ENCODE results near the gene SLAMF1. TPM values are rescaled to one million over a fixed set of nuclear protein-coding genes. Genes with fewer than 3 reads are reported as not detected.
"Not testable (repeated sequence)": the region's sequence is repeated elsewhere in the genome, so short reads cannot be mapped to it uniquely, and the experiment has no call there.

The SLAMF1 gene
- total RNA-seq, 6 experiments from 2014 or later = not detected

GRCh38 chr1:160597051-160597450 lies 49.8 kb downstream of the SLAMF1 start:
- no peaks in the 10 kb centered on the region for H3K4me1 Mint-ChIP-seq (ENCODE audit: low read depth)
- TF ChIP-seq, protein P1, sequence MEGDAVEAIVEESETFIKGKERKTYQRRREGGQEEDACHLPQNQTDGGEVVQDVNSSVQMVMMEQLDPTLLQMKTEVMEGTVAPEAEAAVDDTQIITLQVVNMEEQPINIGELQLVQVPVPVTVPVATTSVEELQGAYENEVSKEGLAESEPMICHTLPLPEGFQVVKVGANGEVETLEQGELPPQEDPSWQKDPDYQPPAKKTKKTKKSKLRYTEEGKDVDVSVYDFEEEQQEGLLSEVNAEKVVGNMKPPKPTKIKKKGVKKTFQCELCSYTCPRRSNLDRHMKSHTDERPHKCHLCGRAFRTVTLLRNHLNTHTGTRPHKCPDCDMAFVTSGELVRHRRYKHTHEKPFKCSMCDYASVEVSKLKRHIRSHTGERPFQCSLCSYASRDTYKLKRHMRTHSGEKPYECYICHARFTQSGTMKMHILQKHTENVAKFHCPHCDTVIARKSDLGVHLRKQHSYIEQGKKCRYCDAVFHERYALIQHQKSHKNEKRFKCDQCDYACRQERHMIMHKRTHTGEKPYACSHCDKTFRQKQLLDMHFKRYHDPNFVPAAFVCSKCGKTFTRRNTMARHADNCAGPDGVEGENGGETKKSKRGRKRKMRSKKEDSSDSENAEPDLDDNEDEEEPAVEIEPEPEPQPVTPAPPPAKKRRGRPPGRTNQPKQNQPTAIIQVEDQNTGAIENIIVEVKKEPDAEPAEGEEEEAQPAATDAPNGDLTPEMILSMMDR (IDR thresholded peaks at IDR 0.05) = no peak
- no peak overlapping the region for H3K27ac Mint-ChIP-seq
- H3K4me3 Mint-ChIP-seq = no peak overlapping the region
- DNase-seq = no peak
- no peaks in the 10 kb centered on the region for H3K36me3 Mint-ChIP-seq (ENCODE audit: low read depth)
- H3K9me3 Mint-ChIP-seq = peaks cover 8% of the 10 kb centered on the region
- H3K27me3 Mint-ChIP-seq (ENCODE audit: insufficient read depth) = no peaks in the 10 kb centered on the region; the same call in none of the 2 replicates

DNA sequence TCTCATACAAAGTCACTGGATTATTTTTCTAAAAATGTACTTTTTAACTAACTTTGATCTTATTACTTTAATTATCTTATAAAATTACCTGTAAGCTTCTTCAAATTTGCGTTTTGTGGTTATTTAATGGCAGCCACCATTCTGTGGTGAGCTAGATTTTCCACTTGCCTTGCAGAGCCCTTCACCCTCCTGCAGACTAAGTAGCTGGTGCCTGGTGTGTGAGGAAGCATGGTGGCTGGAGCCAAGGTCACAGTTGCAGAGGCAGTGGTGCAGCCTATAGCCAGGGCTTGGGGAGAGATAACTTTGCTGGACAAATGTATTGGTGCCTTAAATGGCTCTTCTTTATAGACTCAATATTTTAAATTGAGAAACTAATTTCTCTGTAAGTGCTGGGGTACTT lies 56.4 kb downstream of the SLAMF1 start:
- H3K9me3 Mint-ChIP-seq = no peaks in the 10 kb centered on the region; the same call in 1 of the 2 replicates
- no peaks in the 10 kb centered on the region; the same call in 1 of the 2 replicates for H3K27me3 Mint-ChIP-seq (ENCODE audit: insufficient read depth)
- no peak overlapping the region for H3K4me3 Mint-ChIP-seq
- H3K4me1 Mint-ChIP-seq (ENCODE audit: low read depth) = no peaks in the 10 kb centered on the region
- no peak for DNase-seq
- H3K27ac Mint-ChIP-seq = no peak overlapping the region
- H3K36me3 Mint-ChIP-seq (ENCODE audit: low read depth) = no peaks in the 10 kb centered on the region
- TF ChIP-seq, protein P1 (IDR thresholded peaks at IDR 0.05) = no peak

GRCh38 chr1:160588468-160588867 lies 58.4 kb downstream of the SLAMF1 start:
- no peak overlapping the region for H3K4me3 Mint-ChIP-seq
- no peak for DNase-seq
- TF ChIP-seq, protein P1 (IDR thresholded peaks at IDR 0.05) = no peak
- H3K27ac Mint-ChIP-seq = no peak overlapping the region
- H3K27me3 Mint-ChIP-seq (ENCODE audit: insufficient read depth) = no peaks in the 10 kb centered on the region; the same call in 1 of the 2 replicates
- no peaks in the 10 kb centered on the region for H3K36me3 Mint-ChIP-seq (ENCODE audit: low read depth)
- no peaks in the 10 kb centered on the region; the same call in 1 of the 2 replicates for H3K9me3 Mint-ChIP-seq
- H3K4me1 Mint-ChIP-seq (ENCODE audit: low read depth) = no peaks in the 10 kb centered on the region

GRCh38 chr1:160584784-160585183 lies 62.1 kb downstream of the SLAMF1 start:
- Mint-ChIP-seq H3K9me3 (no peaks in the 10 kb centered on the region), H3K4me3 (no peak overlapping the region), H3K4me1 (ENCODE audit: low read depth) (no peaks in the 10 kb centered on the region), H3K36me3 (ENCODE audit: low read depth) (no peaks in the 10 kb centered on the region), H3K27me3 (ENCODE audit: insufficient read depth) (no peaks in the 10 kb centered on the region; the same call in 1 of the 2 replicates), H3K27ac (no peak overlapping the region)
- TF ChIP-seq, protein P1 (IDR thresholded peaks at IDR 0.05) = no peak
- DNase-seq = no peak

DNA sequence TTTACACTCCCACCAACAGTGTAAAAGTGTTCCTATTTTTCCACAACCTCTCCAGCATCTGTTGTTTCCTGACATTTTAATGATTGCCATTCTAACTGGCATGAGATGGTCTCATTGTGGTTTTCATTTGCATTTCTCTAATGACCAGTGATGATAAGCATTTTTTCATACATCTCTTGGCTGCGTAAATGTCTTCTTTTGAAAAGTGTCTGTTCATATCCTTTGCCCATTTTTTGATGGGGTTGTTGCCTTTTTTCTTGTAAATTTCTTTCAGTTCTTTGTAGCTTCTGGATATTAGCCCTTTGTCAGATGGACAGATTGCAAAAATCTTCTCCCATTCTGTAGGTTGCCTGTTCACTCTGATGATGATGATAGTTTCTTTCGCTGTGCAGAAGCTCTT lies 63.9 kb downstream of the SLAMF1 start:
- not testable (repeated sequence) for H3K27ac Mint-ChIP-seq; H3K36me3 Mint-ChIP-seq (ENCODE audit: low read depth); H3K4me1 Mint-ChIP-seq (ENCODE audit: low read depth); H3K4me3 Mint-ChIP-seq; DNase-seq; H3K27me3 Mint-ChIP-seq (ENCODE audit: insufficient read depth); H3K9me3 Mint-ChIP-seq

GRCh38 chr1:160581961-160582360 lies 64.9 kb downstream of the SLAMF1 start:
- Mint-ChIP-seq H3K36me3 (ENCODE audit: low read depth) (no peaks in the 10 kb centered on the region), H3K9me3 (no peaks in the 10 kb centered on the region), H3K27ac (no peak overlapping the region), H3K4me1 (ENCODE audit: low read depth) (no peaks in the 10 kb centered on the region), H3K27me3 (ENCODE audit: insufficient read depth) (no peaks in the 10 kb centered on the region), H3K4me3 (no peak overlapping the region)
- no peak for DNase-seq
- TF ChIP-seq, protein P1 (IDR thresholded peaks at IDR 0.05) = no peak
